HepG2 (cell line): ENCODE measurements around the gene CATSPERB. TPM values are rescaled to one million over a fixed set of nuclear protein-coding genes. Genes with fewer than 3 reads are reported as not detected.
A peak's percentile ranks its signal among the peaks of the same experiment; 100 is the strongest.

Experiments used
- ATAC-seq: fragments of 200-7000 bp; cut with Tn5 transposase; 3 replicates; pipeline ENCODE4 v1.9.1; 2020; ENCODE audit warnings: mild to moderate bottlenecking, moderate library complexity
- BruUV-seq: library from RNA; stranded (reverse); fragments of 400-500 nt; replicated peaks from 2 replicates; lab custom pipeline; 2021; lab: Mats Ljungman, UMichigan
- CTCF ChIA-PET: fragments of 300-600 bp; formaldehyde crosslinking; extraction: SDS; loops from one replicate; lab custom pipeline; 2021; ENCODE audit warnings: low total read pairs, inconsistent platforms, low intra/inter-chr PET ratio; lab: Yijun Ruan, JAX
- POLR2A ChIA-PET: fragments of 350-600 bp; sonication (Branson Sonifier 250); formaldehyde crosslinking; loops from one replicate; lab custom pipeline; 2020; ENCODE audit warnings: antibody characterized with exemption, inconsistent platforms; lab: Yijun Ruan, JAX
- DNase-seq: peaks from one replicate; pipeline ENCODE4 v3.0.0-alpha.2; 2015; ENCODE audit warnings: low spot score
- FAIRE-seq: peaks from 3 replicates; lab custom pipeline; 2011; peaks lifted over from hg19 to GRCh38; lab: Jason Lieb, UNC
- H2AFZ ChIP-seq: one replicate; pipeline ENCODE4 v1.6.1; 2011; ENCODE audit warnings: low read length, inconsistent platforms
- H3K27ac ChIP-seq: fragments of 300-600 bp; 3 replicates; pipeline ENCODE4 v1.8.0; 2011; ENCODE audit warnings: mixed run types, mild to moderate bottlenecking, mixed read lengths, low read length, inconsistent platforms; ENCODE audit not compliant: insufficient read depth; ENCODE audit errors: extremely low read length
- H3K27me3 ChIP-seq, 2 experiments: fragments of 200-600 bp in 1 of 2; 2 replicates in 1 of 2; 3 replicates in 1 of 2; pipeline versions ENCODE4 v1.6.0 to v1.8.0; 2011; ENCODE audit warnings: low read length in 2 of 2, mild to moderate bottlenecking in 2 of 2, moderate library complexity in 2 of 2, inconsistent platforms in 1 of 2; ENCODE audit not compliant: insufficient read depth in 2 of 2, control insufficient read depth in 1 of 2
- H3K36me3 ChIP-seq, 2 experiments: fragments of 200-600 bp in 1 of 2; replicated peaks in 1 of 2; 2 replicates in 1 of 2; 3 replicates in 1 of 2; pipeline versions ENCODE4 v1.5.1 to v1.8.0; 2011; ENCODE audit warnings: low read length in 2 of 2, inconsistent platforms in 1 of 2; ENCODE audit not compliant: insufficient read depth in 2 of 2, control insufficient read depth in 1 of 2
- H3K4me1 ChIP-seq: 2 replicates; pipeline ENCODE4 v1.5.1; 2012; ENCODE audit warnings: low read length, inconsistent platforms; ENCODE audit not compliant: insufficient read depth
- H3K4me2 ChIP-seq: 2 replicates; pipeline ENCODE4 v1.6.0; 2011; ENCODE audit warnings: low read depth, low read length, inconsistent platforms
- H3K4me3 ChIP-seq, 3 experiments: fragments of 200-600 bp in 1 of 3; sonication (generic), shearing (Covaris generic) in 1 of 3; replicated peaks in 1 of 3; 2 replicates each; pipeline ENCODE4 v1.5.1; 2011 to 2016; ENCODE audit warnings: low read length in 3 of 3, inconsistent platforms in 2 of 3, low read depth in 2 of 3, mild to moderate bottlenecking in 2 of 3, control low read depth in 1 of 3, mixed read lengths in 1 of 3; ENCODE audit not compliant: insufficient read depth in 1 of 3
- H3K79me2 ChIP-seq: one replicate; pipeline ENCODE4 v1.6.1; 2011; ENCODE audit warnings: low read length, inconsistent platforms; ENCODE audit not compliant: insufficient read depth
- H3K9ac ChIP-seq: 2 replicates; pipeline ENCODE4 v1.6.0; 2011; ENCODE audit warnings: mild to moderate bottlenecking, low read depth, low read length, inconsistent platforms; ENCODE audit not compliant: insufficient read depth
- H3K9me3 ChIP-seq: 2 replicates; pipeline ENCODE4 v1.5.1; 2012; ENCODE audit warnings: mild to moderate bottlenecking, low read length
- H4K20me1 ChIP-seq: 2 replicates; pipeline ENCODE4 v1.6.0; 2011; ENCODE audit warnings: inconsistent platforms, mild to moderate bottlenecking, low read length, moderate library complexity; ENCODE audit not compliant: insufficient read depth
- EZH2 ChIP-seq: conservative IDR thresholded peaks from 2 replicates; pipeline ENCODE4 v1.6.1; 2012; ENCODE audit warnings: mild to moderate bottlenecking, low read depth, low read length, moderate library complexity
- MAFF ChIP-seq: IDR thresholded peaks from 2 replicates; pipeline ENCODE4 v1.6.1; 2011; ENCODE audit warnings: low read depth, low read length, improper control_type of control experiment
- MAFK ChIP-seq, 2 experiments: IDR thresholded peaks in 1 of 2; conservative IDR thresholded peaks in 1 of 2; 2 replicates each; pipeline ENCODE4 v1.6.1; 2011; ENCODE audit warnings: improper control_type of control experiment in 2 of 2, low read length in 2 of 2
- NR3C1 ChIP-seq: sonication (generic); formaldehyde crosslinking; IDR thresholded peaks from 2 replicates; pipeline ENCODE4 v1.4.0; 2020; ENCODE audit warnings: missing genetic modification reagents
- PRDM4 ChIP-seq: sonication (generic); formaldehyde crosslinking; IDR thresholded peaks from 2 replicates; pipeline ENCODE4 v1.9.0; 2021; ENCODE audit warnings: missing genetic modification reagents, borderline replicate concordance
- ZNF225 ChIP-seq: sonication (generic); formaldehyde crosslinking; IDR thresholded peaks from 2 replicates; pipeline ENCODE4 v1.4.0; 2020; ENCODE audit warnings: mild to moderate bottlenecking, missing genetic modification reagents
- WGBS: methylation state at CpG from one replicate; pipeline ENCODE4 v1.1.6; 2017; ENCODE audit warnings: low lambda C conversion rate; 5-methylcytosine and 5-hydroxymethylcytosine counted together
- in situ Hi-C: cut with HindIII; loops from 2 replicates; pipeline ENCODE4 v1.10.0; 2017; ENCODE audit warnings: low pct_unique_long_range_greater_than_20kb; ENCODE audit not compliant: extremely low pct_ligation_motif_present
- intact Hi-C: fragments of 100-400 bp; cut with micrococcal nuclease; formaldehyde crosslinking; loops from one replicate; pipeline ENCODE4 v1.10.0; 2022; ENCODE audit not compliant: unreplicated experiment
- polyA plus RNA-seq, 8 experiments: library from polyadenylated mRNA; depleted of rRNA in 3 of 8; stranded (reverse) in 7 of 8; unstranded in 1 of 8; fragments of >200 nt; fragmentation: Illumina TruSeq in 4 of 8; extraction: Trizol in 4 of 8; gene quantifications; 2 replicates each; pipeline versions ENCODE4 v1.2.1 to v1.2.3, GENCODE V29; 2011 to 2016; ENCODE audit warnings: low read depth in 4 of 8, missing spikeins in 1 of 8, mixed read lengths in 1 of 8; ENCODE audit not compliant: insufficient read depth in 1 of 8
- total RNA-seq, 5 experiments: library from RNA; depleted of rRNA; stranded (reverse); fragments of >200 nt; fragmentation: Illumina TruSeq; extraction: Trizol; gene quantifications; 2 replicates each; pipeline ENCODE4 v1.2.3, GENCODE V29; 2016; ENCODE audit warnings: low read depth in 1 of 5
- TF ChIP-seq, protein P1 (sequence below): sonication (generic); formaldehyde crosslinking; IDR thresholded peaks from 2 replicates; pipeline ENCODE4 v1.5.1; 2020; ENCODE audit warnings: missing genetic modification reagents, mild to moderate bottlenecking, borderline replicate concordance

The CATSPERB gene
- total and polyA plus RNA-seq, 2 of the 13 experiments (the other 11 are each of a cell fraction or from before 2014, with no cell fraction given): not detected

DNA sequence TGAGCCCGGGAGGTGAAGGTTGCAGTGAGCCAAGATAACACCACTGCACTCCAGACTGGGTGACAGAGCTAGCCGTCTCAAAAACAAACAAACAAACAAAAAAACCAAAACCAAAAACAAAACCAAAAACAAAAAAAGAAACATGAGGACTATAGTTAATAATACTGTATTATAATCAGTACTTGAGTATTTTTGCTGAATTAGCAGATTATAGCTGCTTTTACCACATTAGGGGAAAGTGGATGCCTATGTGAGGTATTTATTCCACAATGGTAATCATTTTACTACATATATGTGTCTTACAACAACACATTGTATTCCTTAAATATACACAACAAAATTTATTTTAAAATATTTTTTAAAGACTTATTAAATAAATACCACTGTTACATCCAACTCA is 120.4 kb downstream of the CATSPERB start:
- no peak for DNase-seq
- WGBS: 2% methylated on average over 2 of the region's 2 CpGs
- Histone ChIP-seq H3K9ac (no peak overlapping the region), H3K4me2 (no peak overlapping the region), H3K4me3 (no peak overlapping the region), H3K27ac (no peak overlapping the region), H2AFZ (no peak overlapping the region), H3K9me3 (no peaks in the 10 kb centered on the region), H3K27me3 (no peaks in the 10 kb centered on the region), H4K20me1 (no peaks in the 10 kb centered on the region), H3K36me3 (no peaks in the 10 kb centered on the region), H3K79me2 (no peaks in the 10 kb centered on the region), H3K4me1 (peaks cover 6% of the 10 kb centered on the region)
- CTCF ChIA-PET: no interaction called here
- in situ Hi-C loops: no loop called here
- intact Hi-C loops: no loop called here
- no TSS peak for BruUV-seq
- TF ChIP-seq EZH2 (no peak), NR3C1 (no peak), PRDM4 (CRISPR knock-in tag) (no peak), ZNF225 (CRISPR knock-in tag) (no peak), MAFK (conservative IDR thresholded peaks at IDR 0.05 in 1 of 2, IDR thresholded peaks at IDR 0.05 in 1 of 2; ENCODE audit: low read length in 2 of 2) (peak; percentile 86 to 94), MAFF (peak; percentile 91)
- TF ChIP-seq, protein P1, sequence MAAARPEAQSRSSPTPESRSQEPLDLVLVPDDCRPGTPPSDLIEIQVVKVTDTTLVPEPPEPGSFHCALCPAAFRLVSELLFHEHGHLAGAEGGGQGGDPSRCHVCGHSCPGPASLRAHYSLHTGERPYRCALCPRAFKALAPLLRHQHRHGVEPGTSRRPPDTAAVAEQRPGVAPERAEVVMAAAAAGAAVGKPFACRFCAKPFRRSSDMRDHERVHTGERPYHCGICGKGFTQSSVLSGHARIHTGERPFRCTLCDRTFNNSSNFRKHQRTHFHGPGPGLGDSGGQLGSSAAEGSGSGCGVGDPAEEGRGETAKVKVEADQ (CRISPR knock-in tag): no peak
- FAIRE-seq: no peak
- ATAC-seq: no peak
- POLR2A ChIA-PET: no interaction called here
